SK-N-SH treated with all-trans-retinoic acid at 6 μM for 48 hours (cell line): ENCODE measurements around the gene NRIP1.

Source experiments
- ARNTL ChIP-seq: fragments of 450-650 bp; formaldehyde crosslinking; IDR thresholded peaks from 2 replicates; pipeline ENCODE4 v1.5.0; 2020; ENCODE audit warnings: low read depth, mild to moderate bottlenecking, moderate library complexity, borderline replicate concordance
- CREB5 ChIP-seq: fragments of 250-450 bp; sonication (Bioruptor Pico); IDR thresholded peaks from 2 replicates; pipeline ENCODE4 v1.5.1; 2020; ENCODE audit warnings: low read depth, mild to moderate bottlenecking, moderate library complexity
- GLIS3 ChIP-seq: fragments of 250-450 bp; sonication (Bioruptor Pico); IDR thresholded peaks from 2 replicates; pipeline ENCODE4 v1.5.0; 2020; ENCODE audit warnings: mild to moderate bottlenecking, moderate library complexity
- PATZ1 ChIP-seq: fragments of 250-450 bp; sonication (Bioruptor Pico); IDR thresholded peaks from 2 replicates; pipeline ENCODE4 v1.8.0; 2020; ENCODE audit warnings: mild to moderate bottlenecking, moderate library complexity, borderline replicate concordance
- PPARA ChIP-seq: fragments of 250-450 bp; sonication (Bioruptor Pico); IDR thresholded peaks from 2 replicates; pipeline ENCODE4 v1.5.0; 2020; ENCODE audit warnings: mild to moderate bottlenecking, borderline replicate concordance
- RARB ChIP-seq: fragments of 250-450 bp; sonication (Bioruptor Pico); IDR thresholded peaks from 2 replicates; pipeline ENCODE4 v1.8.0; 2021; ENCODE audit warnings: mild to moderate bottlenecking, moderate library complexity
- TSHZ2 ChIP-seq: fragments of 250-450 bp; sonication (Bioruptor Pico); IDR thresholded peaks from 2 replicates; pipeline ENCODE4 v1.5.0; 2020; ENCODE audit warnings: mild to moderate bottlenecking, moderate library complexity
- ZFP3 ChIP-seq: fragments of 250-450 bp; sonication (Bioruptor Pico); IDR thresholded peaks from 2 replicates; pipeline ENCODE4 v1.5.0; 2020; ENCODE audit warnings: mild to moderate bottlenecking, moderate library complexity
- ZFP30 ChIP-seq: fragments of 450-650 bp; formaldehyde crosslinking; IDR thresholded peaks from 2 replicates; pipeline ENCODE4 v1.5.0; 2022; ENCODE audit warnings: mild to moderate bottlenecking, moderate library complexity

GRCh38 chr21:15020797-15021196 is 44.0 kb downstream of the NRIP1 start:
- no peak for TF ChIP-seq TSHZ2
- no peak for TF ChIP-seq PPARA (CRISPR knock-in tag)
- no peak for TF ChIP-seq CREB5 (CRISPR knock-in tag)
- TF ChIP-seq RARB (CRISPR knock-in tag): no peak
- TF ChIP-seq ARNTL (CRISPR knock-in tag): no peak
- no peak for TF ChIP-seq ZFP3 (CRISPR knock-in tag)
- TF ChIP-seq GLIS3 (CRISPR knock-in tag): no peak
- TF ChIP-seq ZFP30 (CRISPR knock-in tag): no peak
- no peak for TF ChIP-seq PATZ1 (CRISPR knock-in tag)
